GM23338 (cell line): ENCODE data around the gene OR2T1. TPM values are rescaled to one million over a fixed set of nuclear protein-coding genes. Genes with fewer than 3 reads are reported as not detected.

ENCODE experiments used
- ATAC-seq: fragments of 200-7000 bp; cut with Tn5 transposase; 3 replicates; pipeline ENCODE4 v1.9.1; 2020
- DNase-seq: peaks from one replicate; pipeline ENCODE4 v3.0.0-alpha.2; 2015; ENCODE audit warnings: low spot score
- H2AFZ ChIP-seq: fragments of 200-600 bp; sonication (generic); 2 replicates; pipeline ENCODE4 v1.8.0; 2016; ENCODE audit warnings: antibody characterized with exemption, mild to moderate bottlenecking, moderate library complexity
- H3F3A ChIP-seq: fragments of 200-600 bp; sonication (generic); replicated peaks from 2 replicates; pipeline ENCODE4 v1.8.0; 2017; ENCODE audit warnings: antibody characterized with exemption, mixed run types, low read depth
- H3K27ac ChIP-seq: fragments of 200-600 bp; sonication (generic); 2 replicates; pipeline ENCODE4 v1.6.1; 2016; ENCODE audit warnings: low read depth
- H3K27me3 ChIP-seq: fragments of 200-600 bp; sonication (generic); 2 replicates; pipeline ENCODE4 v1.8.0; 2016; ENCODE audit warnings: mild to moderate bottlenecking, mixed run types, moderate library complexity; ENCODE audit not compliant: insufficient read depth
- H3K36me3 ChIP-seq: fragments of 200-600 bp; sonication (generic); 2 replicates; pipeline ENCODE4 v1.8.0; 2016; ENCODE audit warnings: mild to moderate bottlenecking; ENCODE audit not compliant: insufficient read depth
- H3K4me1 ChIP-seq: fragments of 200-600 bp; sonication (generic); 2 replicates; pipeline ENCODE4 v1.8.0; 2016; ENCODE audit warnings: mild to moderate bottlenecking, moderate library complexity; ENCODE audit not compliant: insufficient read depth
- H3K4me2 ChIP-seq: fragments of 200-600 bp; sonication (generic); 2 replicates; pipeline ENCODE4 v1.7.1; 2017; ENCODE audit warnings: mixed run types
- H3K4me3 ChIP-seq: fragments of 200-600 bp; sonication (generic); 2 replicates; pipeline ENCODE4 v1.6.1; 2016; ENCODE audit warnings: mixed run types
- H3K79me2 ChIP-seq: fragments of 200-600 bp; sonication (generic); replicated peaks from 2 replicates; pipeline ENCODE4 v1.8.0; 2017; ENCODE audit warnings: mild to moderate bottlenecking; ENCODE audit not compliant: insufficient read depth
- H3K9me2 ChIP-seq: fragments of 200-600 bp; sonication (generic); 2 replicates; pipeline ENCODE4 v1.8.0; 2017; ENCODE audit not compliant: insufficient read depth
- H4K20me1 ChIP-seq: fragments of 200-600 bp; sonication (generic); replicated peaks from 2 replicates; pipeline ENCODE4 v1.8.0; 2017; ENCODE audit warnings: mild to moderate bottlenecking; ENCODE audit not compliant: insufficient read depth
- H3K27ac Mint-ChIP-seq: 2 replicates; pipeline ENCODE4 v1.8.0; 2020; ENCODE audit warnings: inconsistent platforms, mild to moderate bottlenecking, moderate library complexity, mixed read lengths
- H3K27me3 Mint-ChIP-seq: 3 replicates; pipeline ENCODE4 v1.8.0; 2022; ENCODE audit warnings: low read depth, mild to moderate bottlenecking, moderate library complexity, mixed read lengths, inconsistent platforms; ENCODE audit not compliant: insufficient read depth, poor library complexity
- H3K36me3 Mint-ChIP-seq: 3 replicates; pipeline ENCODE4 v1.8.0; 2021; ENCODE audit warnings: low read depth, mild to moderate bottlenecking, inconsistent platforms, moderate library complexity, mixed read lengths
- H3K4me1 Mint-ChIP-seq: 3 replicates; pipeline ENCODE4 v1.8.0; 2020; ENCODE audit warnings: mild to moderate bottlenecking, inconsistent platforms, mixed read lengths
- H3K4me3 Mint-ChIP-seq: 3 replicates; pipeline ENCODE4 v1.8.0; 2021; ENCODE audit warnings: moderate library complexity, mild to moderate bottlenecking, inconsistent platforms, mixed read lengths
- H3K9me3 Mint-ChIP-seq: 3 replicates; pipeline ENCODE4 v1.8.0; 2020; ENCODE audit warnings: moderate library complexity, mild to moderate bottlenecking, inconsistent platforms, mixed read lengths
- CREB1 ChIP-seq: fragments of 250-450 bp; sonication (Bioruptor Pico); IDR thresholded peaks from 2 replicates; pipeline ENCODE4 v1.5.0; 2020; ENCODE audit warnings: low read depth, mild to moderate bottlenecking, moderate library complexity
- CTCF ChIP-seq, 2 experiments: fragments of 200-600 bp in 1 of 2; sonication (generic) in 1 of 2; conservative IDR thresholded peaks; 2 replicates each; pipeline versions ENCODE4 v1.5.1 to v1.6.1; 2016 to 2017; ENCODE audit warnings: antibody characterized with exemption in 2 of 2, low read depth in 2 of 2, mild to moderate bottlenecking in 2 of 2, moderate library complexity in 1 of 2
- EZH2phosphoT487 ChIP-seq: fragments of 200-600 bp; sonication (generic); IDR thresholded peaks from one replicate; pipeline ENCODE4 v1.8.1; 2018; ENCODE audit warnings: antibody characterized with exemption; ENCODE audit not compliant: unreplicated experiment
- NANOG ChIP-seq: IDR thresholded peaks from 2 replicates; pipeline ENCODE4 v1.6.1; 2016; ENCODE audit warnings: antibody characterized with exemption, borderline replicate concordance
- POLR2AphosphoS5 ChIP-seq: IDR thresholded peaks from 2 replicates; pipeline ENCODE4 v1.6.1; 2016; ENCODE audit warnings: antibody characterized with exemption, low read depth
- REST ChIP-seq: IDR thresholded peaks from one replicate; pipeline ENCODE4 v1.6.1; 2018; ENCODE audit warnings: antibody characterized with exemption; ENCODE audit not compliant: unreplicated experiment
- ZNF462 ChIP-seq: fragments of 250-450 bp; sonication (Bioruptor Pico); IDR thresholded peaks from 2 replicates; pipeline ENCODE4 v1.5.0; 2020; ENCODE audit warnings: mild to moderate bottlenecking, moderate library complexity
- polyA plus RNA-seq: library from polyadenylated mRNA; unstranded; fragments of >200 nt; fragmentation: Nextera tagmentation; extraction: Ambion mirVana; gene quantifications from 2 replicates; pipeline ENCODE4 v1.2.1, GENCODE V29; 2016
- total RNA-seq: library from RNA; depleted of rRNA; stranded (reverse); fragments of >200 nt; shearing (Covaris generic); gene quantifications from 2 replicates; pipeline ENCODE4 v1.2.3, GENCODE V29; 2014
- TF ChIP-seq, protein P1 (sequence below): IDR thresholded peaks from 2 replicates; pipeline ENCODE4 v1.6.1; 2016; ENCODE audit warnings: antibody characterized with exemption

Gene OR2T1
- total and polyA plus RNA-seq, 2 experiments from 2014 or later = not detected

DNA sequence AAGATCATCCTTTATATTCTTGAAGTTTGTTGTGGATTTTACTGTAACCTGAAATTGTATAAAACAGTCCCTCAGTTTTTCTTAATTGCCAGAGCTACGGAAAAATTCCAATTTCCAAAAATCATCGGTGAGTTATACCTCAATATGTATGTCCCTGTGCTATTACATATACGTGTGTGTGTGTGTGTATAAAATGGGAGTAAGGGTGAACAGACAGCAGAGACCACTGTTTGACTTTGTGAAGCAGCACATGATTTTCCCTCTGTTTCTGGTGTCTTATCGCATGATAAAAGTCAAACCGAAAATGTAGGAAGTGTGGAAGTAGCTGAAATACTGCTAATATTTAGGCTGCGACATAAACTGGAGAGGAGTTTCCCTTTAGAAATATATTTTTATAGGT, 1.2 kb downstream of the OR2T1 start:
- Mint-ChIP-seq H3K36me3 (peaks cover 30% of the 10 kb centered on the region), H3K9me3 (peaks cover 83% of the 10 kb centered on the region), H3K4me1 (no peaks in the 10 kb centered on the region), H3K27me3 (peaks cover 2% of the 10 kb centered on the region), H3K4me3 (no peak overlapping the region), H3K27ac (no peak overlapping the region)
- H4K20me1 ChIP-seq = no peaks in the 10 kb centered on the region
- H3K36me3 ChIP-seq = peaks cover 15% of the 10 kb centered on the region
- DNase-seq (peak; percentile 1), ATAC-seq (no peak)
- no peaks in the 10 kb centered on the region for H3K9me2 ChIP-seq
- H2AFZ ChIP-seq = no peak overlapping the region
- TF ChIP-seq, protein P1, sequence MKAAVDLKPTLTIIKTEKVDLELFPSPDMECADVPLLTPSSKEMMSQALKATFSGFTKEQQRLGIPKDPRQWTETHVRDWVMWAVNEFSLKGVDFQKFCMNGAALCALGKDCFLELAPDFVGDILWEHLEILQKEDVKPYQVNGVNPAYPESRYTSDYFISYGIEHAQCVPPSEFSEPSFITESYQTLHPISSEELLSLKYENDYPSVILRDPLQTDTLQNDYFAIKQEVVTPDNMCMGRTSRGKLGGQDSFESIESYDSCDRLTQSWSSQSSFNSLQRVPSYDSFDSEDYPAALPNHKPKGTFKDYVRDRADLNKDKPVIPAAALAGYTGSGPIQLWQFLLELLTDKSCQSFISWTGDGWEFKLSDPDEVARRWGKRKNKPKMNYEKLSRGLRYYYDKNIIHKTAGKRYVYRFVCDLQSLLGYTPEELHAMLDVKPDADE = no peak
- TF ChIP-seq EZH2phosphoT487 = no peak
- no peak for TF ChIP-seq CREB1 (CRISPR knock-in tag)
- no peak for TF ChIP-seq POLR2AphosphoS5
- TF ChIP-seq REST = no peak
- TF ChIP-seq CTCF (conservative IDR thresholded peaks at IDR 0.05; ENCODE audit: low read depth in 2 of 2) = no peak
- TF ChIP-seq NANOG = no peak
- no peak for TF ChIP-seq ZNF462 (CRISPR knock-in tag)
- H3F3A ChIP-seq = no peaks in the 10 kb centered on the region
- H3K4me3 ChIP-seq = no peak overlapping the region
- H3K79me2 ChIP-seq = no peaks in the 10 kb centered on the region
- H3K27ac ChIP-seq = no peak overlapping the region
- no peaks in the 10 kb centered on the region for H3K4me1 ChIP-seq
- no peak overlapping the region for H3K4me2 ChIP-seq
- H3K27me3 ChIP-seq = no peaks in the 10 kb centered on the region
